ENCODE measurements around the gene GNAZ.
A peak's percentile ranks its signal among the peaks of the same experiment; 100 is the strongest.

The GNAZ gene

GRCh38 chr22:23069502-23070357 lies 589 bp upstream of the GNAZ start:
- no peak for TF ChIP-seq CTCF (IDR thresholded peaks at IDR 0.05; ENCODE audit: low read depth, low read length)
- no peak for TF ChIP-seq MAX (IDR thresholded peaks at IDR 0.05; ENCODE audit: low read depth, low read length)
- TF ChIP-seq MYC (IDR thresholded peaks at IDR 0.05; ENCODE audit: low read depth, low read length) = no peak
- TF ChIP-seq POLR2A (IDR thresholded peaks at IDR 0.05; ENCODE audit: extremely low read depth, insufficient read length) = no peak
- H3K4me3 ChIP-seq (ENCODE audit: low read depth, low read length) = peak overlapping the region; percentile 40
- DNase-seq (ENCODE audit: low read depth) = peak; percentile 83

GRCh38 chr22:23071230-23072076 lies 1.1 kb downstream of the GNAZ start:
- DNase-seq (ENCODE audit: low read depth) = no peak
- H3K4me3 ChIP-seq (ENCODE audit: low read depth, low read length) = no peak overlapping the region
- TF ChIP-seq CTCF (IDR thresholded peaks at IDR 0.05; ENCODE audit: low read depth, low read length) = no peak
- TF ChIP-seq MAX (IDR thresholded peaks at IDR 0.05; ENCODE audit: low read depth, low read length) = no peak
- no peak for TF ChIP-seq MYC (IDR thresholded peaks at IDR 0.05; ENCODE audit: low read depth, low read length)
- no peak for TF ChIP-seq POLR2A (IDR thresholded peaks at IDR 0.05; ENCODE audit: extremely low read depth, insufficient read length)

GRCh38 chr22:23072077-23072910 lies 2.0 kb downstream of the GNAZ start:
- no peak for DNase-seq (ENCODE audit: low read depth)
- H3K4me3 ChIP-seq (ENCODE audit: low read depth, low read length) = no peak overlapping the region
- TF ChIP-seq POLR2A (IDR thresholded peaks at IDR 0.05; ENCODE audit: extremely low read depth, insufficient read length) (no peak), CTCF (IDR thresholded peaks at IDR 0.05; ENCODE audit: low read depth, low read length) (no peak), MYC (IDR thresholded peaks at IDR 0.05; ENCODE audit: low read depth, low read length) (no peak), MAX (IDR thresholded peaks at IDR 0.05; ENCODE audit: low read depth, low read length) (no peak)

- no peak for TF ChIP-seq MAX (IDR thresholded peaks at IDR 0.05; ENCODE audit: low read depth, low read length)
- no peak for TF ChIP-seq POLR2A (IDR thresholded peaks at IDR 0.05; ENCODE audit: extremely low read depth, insufficient read length)
- TF ChIP-seq MYC (IDR thresholded peaks at IDR 0.05; ENCODE audit: low read depth, low read length) = no peak
- no peak for TF ChIP-seq CTCF (IDR thresholded peaks at IDR 0.05; ENCODE audit: low read depth, low read length)
- DNase-seq (ENCODE audit: low read depth) = no peak
- H3K4me3 ChIP-seq (ENCODE audit: low read depth, low read length) = no peak overlapping the region
These were observed 2.7 kb downstream of the GNAZ start for GRCh38 chr22:23072911-23073491.

All from NB4 (cell line).